ENCODE data around the gene LRRC58. TPM values are rescaled to one million over a fixed set of nuclear protein-coding genes. Genes with fewer than 3 reads are reported as not detected.

LRRC58 gene
- total and polyA plus RNA-seq, 2 of the 8 experiments (the other 6 are each of a cell fraction or from before 2014, with no cell fraction given): 4.3 to 15.4 TPM

- Histone ChIP-seq H3K4me3 (ENCODE audit: extremely low read depth in 1 of 4, insufficient read depth in 2 of 4, low read depth in 3 of 4, low read length in 4 of 4) (no peak overlapping the region), H3K18ac (ENCODE audit: extremely low read depth, low read length) (no peak overlapping the region), H4K20me1 (replicated peaks in 1 of 2; ENCODE audit: control insufficient read depth in 1 of 2, insufficient read depth in 2 of 2, low read length in 2 of 2) (no peaks in the 10 kb centered on the region), H3K23me2 (ENCODE audit: low read depth, low read length) (no peaks in the 10 kb centered on the region), H3K27ac (ENCODE audit: low read depth, low read length) (no peak overlapping the region), H3K14ac (ENCODE audit: insufficient read length) (no peak overlapping the region), H3K9ac (replicated peaks in 1 of 4; ENCODE audit: extremely low read depth in 1 of 4, low read depth in 3 of 4, low read length in 3 of 4) (no peak overlapping the region), H3K36me3 (ENCODE audit: control insufficient read depth in 2 of 4, insufficient read depth in 4 of 4, low read length in 3 of 4) (no peaks in the 10 kb centered on the region), H2BK120ac (replicated peaks; ENCODE audit: low read depth, low read length) (no peak overlapping the region), H4K5ac (ENCODE audit: insufficient read length, low read depth, low read length) (no peak overlapping the region), H3K23ac (ENCODE audit: insufficient read length) (no peak overlapping the region), H3K4me1 (replicated peaks in 1 of 4; ENCODE audit: control insufficient read depth in 3 of 4, insufficient read depth in 4 of 4, low read length in 3 of 4) (0 out of 7 replicates have a peak, but pooled peaks cover 0 to 2% (median 0%) of the 10 kb centered on the region in 4 experiments), H3K79me2 (ENCODE audit: control insufficient read depth in 1 of 2, insufficient read depth in 2 of 2, low read length in 2 of 2) (no peaks in the 10 kb centered on the region), H3K9me3 (ENCODE audit: insufficient read depth in 2 of 2, low read depth in 1 of 2, low read length in 1 of 2) (no peaks in the 10 kb centered on the region), H3K56ac (replicated peaks; ENCODE audit: insufficient read length, low read depth, low read length) (no peak overlapping the region), H2BK5ac (ENCODE audit: low read depth, low read length) (no peak overlapping the region), H3K27me3 (replicated peaks in 1 of 4; ENCODE audit: control insufficient read depth in 3 of 4, extremely low read depth in 1 of 4, insufficient read depth in 3 of 4, low read length in 3 of 4) (no peaks in the 10 kb centered on the region), H2AFZ (ENCODE audit: low read length) (no peak overlapping the region), H4K91ac (replicated peaks; ENCODE audit: insufficient read length, low read length) (no peak overlapping the region), H2BK12ac (ENCODE audit: low read depth, low read length) (no peak overlapping the region), H2AK5ac (ENCODE audit: low read depth, low read length) (no peak overlapping the region), H2BK15ac (ENCODE audit: low read length) (no peak overlapping the region), H3K4me2 (ENCODE audit: insufficient read depth in 1 of 2, low read depth in 2 of 2, low read length in 2 of 2) (no peak overlapping the region), H3K4ac (replicated peaks; ENCODE audit: insufficient read length, low read depth, low read length) (no peak overlapping the region), H2BK20ac (ENCODE audit: low read length) (no peak overlapping the region), H3K79me1 (ENCODE audit: low read depth, low read length) (no peaks in the 10 kb centered on the region), H4K8ac (ENCODE audit: extremely low read depth, insufficient read depth, low read length) (no peak overlapping the region)
- ChIA-PET POLR2A (ENCODE audit: partially characterized antibody) (no interaction called here), CTCF (ENCODE audit: partially characterized antibody) (interaction anchor here (0.7 kb wide), 1 partner anchor 282 kb away, joined by 3 read pairs; no protein-coding TSS in a partner anchor)
- WGBS, 2 experiments (ENCODE audit: extremely low coverage in 1 of 2, insufficient coverage in 1 of 2, insufficient read length in 1 of 2, insufficient replicate concordance in 2 of 2, low coverage in 1 of 2, low lambda C conversion rate in 2 of 2, missing lambda C conversion rate in 1 of 2): 76% methylated on average over 2 of the region's 2 CpGs; no CpG with 5 or more reads in 1 of the 2 experiments
- DNase-seq (ENCODE audit: low read depth in 1 of 2, low spot score in 2 of 2): no peak
- no peak for TF ChIP-seq TAF7 (optimal IDR thresholded peaks at IDR 0.05; ENCODE audit: borderline replicate concordance, low read depth, low read length)
- no peak for FAIRE-seq
Observed at GRCh38 chr3:120276767-120277166, 72.4 kb downstream of the LRRC58 start.

Measured in H1 (cell line).